SIG-M5 treated with dmso at 0.1 percent for 504 hours (cell line): ENCODE measurements around the gene NPTXR.

Source experiments
- DNase-seq: peaks from one replicate; lab custom pipeline; 2025; ENCODE audit not compliant: unreplicated experiment; lab: John Stamatoyannopoulos, UW

The NPTXR gene

DNA sequence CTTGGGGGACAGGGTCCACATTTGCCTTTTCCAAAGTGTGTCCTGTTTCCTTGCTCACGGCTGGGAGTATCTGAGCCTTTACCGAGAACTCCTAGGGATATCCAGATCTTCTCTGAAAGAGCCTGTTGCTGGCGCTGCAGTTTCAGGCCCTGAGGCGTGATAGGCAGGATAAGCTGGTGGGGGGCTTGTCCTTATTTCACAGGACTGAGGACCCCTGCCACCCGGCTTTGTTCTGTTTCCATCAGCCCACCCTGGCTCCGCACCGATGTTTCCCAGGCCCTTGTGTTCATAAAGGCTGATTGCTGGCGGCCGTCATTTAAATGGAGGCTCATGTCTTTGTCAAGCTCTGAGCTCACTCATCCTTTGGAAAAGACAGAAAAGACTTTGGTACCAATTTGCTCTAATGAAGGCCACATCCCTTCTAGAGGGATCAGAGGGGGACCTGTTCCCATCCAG, 9.4 kb upstream of the NPTXR start:
- DNase-seq: no peak

DNA sequence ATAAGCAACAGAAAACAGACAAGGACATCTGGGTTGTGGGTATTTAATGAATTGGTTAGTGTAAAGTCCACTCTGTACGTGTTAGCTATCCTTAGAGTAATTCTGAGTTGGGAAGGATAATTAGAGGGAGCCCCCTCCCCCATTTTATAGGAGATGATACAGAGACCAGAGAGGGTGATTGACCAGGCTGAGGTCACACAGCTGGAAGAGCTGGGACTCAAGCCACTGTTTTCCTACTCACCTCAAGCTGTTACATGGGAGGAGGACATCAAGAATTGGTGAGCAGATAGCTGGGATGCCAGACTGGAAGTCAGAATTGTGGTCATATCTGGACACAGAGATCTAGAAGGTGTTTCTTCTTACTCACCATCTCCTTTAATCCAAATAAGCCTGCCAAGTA, 8.7 kb upstream of the NPTXR start:
- DNase-seq: no peak

DNA sequence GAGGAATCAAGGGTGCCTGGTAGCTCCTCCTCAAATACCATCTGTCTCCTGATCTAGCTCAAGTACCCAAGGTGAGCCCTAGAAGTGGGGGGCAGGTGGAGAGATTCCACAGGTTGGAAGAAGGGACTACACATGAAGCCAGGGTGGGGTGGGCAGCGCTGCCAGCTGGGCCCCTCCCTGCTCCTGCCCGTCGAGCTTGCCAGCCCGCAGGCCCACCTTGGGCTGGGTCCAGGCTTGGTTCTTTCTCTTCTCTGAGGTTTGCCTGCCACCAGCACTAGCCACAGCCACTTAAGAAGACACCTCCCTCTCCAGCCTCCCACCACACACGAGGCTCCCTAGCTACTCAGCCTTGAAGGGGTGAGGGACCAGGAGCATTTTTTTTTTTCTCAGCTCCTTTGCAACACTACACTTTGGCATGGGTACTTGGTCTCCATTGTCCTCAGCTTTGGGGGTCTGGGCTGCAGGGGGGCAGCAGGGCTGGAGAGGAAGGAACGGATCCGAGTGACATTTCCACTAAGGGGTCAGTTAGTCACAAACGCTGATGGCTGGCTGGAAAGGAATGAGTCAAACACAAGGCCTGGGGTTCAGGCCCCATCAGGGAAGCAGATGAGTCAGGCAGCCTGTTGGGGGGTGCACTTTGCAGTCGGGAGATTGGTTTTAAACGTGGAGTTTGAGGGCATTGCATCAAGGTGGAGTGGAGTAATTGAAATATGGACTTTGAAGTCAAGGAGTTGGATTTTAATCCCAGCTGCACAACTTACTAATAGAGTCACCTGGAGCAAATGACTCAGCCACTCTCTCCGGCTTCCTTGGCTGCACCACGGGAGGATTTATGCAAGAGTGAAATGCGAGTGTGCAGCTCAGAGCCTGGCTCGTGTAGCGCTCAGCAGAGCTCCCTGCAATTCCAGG, 7.4 kb upstream of the NPTXR start:
- DNase-seq: no peak

DNA sequence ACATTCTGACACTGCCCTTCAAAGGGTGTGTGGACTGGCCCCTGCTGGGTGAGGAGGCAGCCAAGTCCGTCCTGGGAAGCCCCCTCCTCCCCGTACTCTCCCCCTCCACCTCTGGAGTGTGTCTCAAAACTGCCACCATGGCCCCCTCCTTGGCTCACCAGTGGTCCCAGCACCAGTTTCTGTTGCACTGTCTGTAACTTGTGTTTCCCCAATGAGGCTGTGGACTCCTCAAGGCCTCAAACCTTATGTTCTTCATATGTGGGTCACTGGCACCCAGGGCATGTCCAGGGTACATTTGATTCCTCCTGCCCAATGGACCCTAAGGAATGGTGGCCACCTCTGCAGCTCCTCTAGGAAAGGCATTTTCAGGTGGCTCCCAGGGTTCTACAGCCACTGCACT, 6.6 kb upstream of the NPTXR start:
- no peak for DNase-seq

DNA sequence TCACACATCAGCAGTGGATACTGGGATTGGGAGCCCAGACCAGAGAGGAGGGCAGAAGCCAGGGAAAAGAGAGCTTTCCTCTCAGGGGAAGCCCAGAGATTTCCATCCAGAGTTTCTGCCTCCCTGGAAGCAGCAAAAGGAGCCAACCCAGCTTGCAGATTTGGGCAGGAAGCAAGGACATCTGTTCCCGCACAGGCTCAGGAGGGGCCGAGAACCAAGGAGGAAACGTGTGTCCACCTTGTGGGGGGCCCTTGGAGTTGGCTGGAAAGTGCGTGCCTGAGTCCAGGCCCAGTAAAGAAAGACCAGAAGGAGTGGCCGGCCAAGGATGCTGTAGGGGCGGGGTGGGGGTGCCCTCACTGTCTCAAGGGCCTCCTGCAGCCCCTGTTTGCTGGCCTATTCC, 6.0 kb upstream of the NPTXR start:
- DNase-seq: no peak

DNA sequence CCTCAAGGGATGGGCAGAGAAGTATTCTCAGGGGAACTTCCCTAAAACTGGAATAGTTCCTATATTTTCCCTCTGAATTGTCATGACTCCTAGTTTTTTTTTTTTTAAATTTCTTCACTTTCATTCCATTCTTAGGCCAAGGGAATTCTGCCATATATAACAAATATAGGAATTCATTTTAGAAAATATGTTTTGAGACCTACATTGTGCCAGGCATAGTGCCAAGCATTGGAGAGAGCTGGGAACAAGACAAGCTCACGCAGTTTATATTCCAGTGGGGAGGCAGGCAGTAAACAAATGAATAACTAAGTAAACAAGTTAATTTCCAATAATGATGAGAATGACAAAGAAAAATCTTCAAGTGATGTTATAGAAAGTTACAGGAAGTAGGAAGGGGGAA, 2.6 kb upstream of the NPTXR start:
- DNase-seq: no peak

DNA sequence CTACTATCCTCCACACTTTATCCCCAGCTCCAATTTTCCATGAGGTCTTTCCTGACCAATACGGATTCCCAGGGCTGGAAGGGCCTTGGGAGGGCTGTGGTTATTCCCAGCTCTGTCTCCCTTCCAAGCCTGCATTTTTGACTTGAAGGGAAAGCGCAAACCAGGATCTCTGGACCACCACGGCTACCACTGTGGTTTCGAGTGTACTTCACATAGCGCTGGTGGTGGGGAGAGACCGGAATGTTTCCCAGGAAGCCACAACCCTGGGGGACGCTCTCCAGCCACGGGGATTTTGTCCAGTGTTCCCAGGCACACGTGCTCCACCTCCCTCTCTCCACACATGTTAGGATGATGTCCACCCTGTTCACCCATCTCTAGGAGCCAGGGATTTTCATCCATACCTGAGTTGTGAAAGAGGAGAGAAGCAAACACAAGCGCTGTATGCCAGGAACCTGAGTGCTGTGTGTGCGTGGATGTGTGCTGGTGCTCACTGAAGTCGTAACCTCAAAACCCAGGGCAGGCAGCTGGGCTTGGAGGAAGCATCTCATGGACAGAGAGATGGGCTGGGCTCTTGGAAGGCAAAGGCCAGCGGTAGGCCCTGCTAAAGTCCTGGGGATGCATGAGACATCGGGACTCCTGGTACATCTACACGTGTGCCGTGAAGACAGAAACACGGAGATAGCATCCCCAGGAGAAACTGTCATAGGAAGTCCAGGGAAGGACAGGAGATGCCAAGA, 1.3 kb upstream of the NPTXR start:
- no peak for DNase-seq

DNA sequence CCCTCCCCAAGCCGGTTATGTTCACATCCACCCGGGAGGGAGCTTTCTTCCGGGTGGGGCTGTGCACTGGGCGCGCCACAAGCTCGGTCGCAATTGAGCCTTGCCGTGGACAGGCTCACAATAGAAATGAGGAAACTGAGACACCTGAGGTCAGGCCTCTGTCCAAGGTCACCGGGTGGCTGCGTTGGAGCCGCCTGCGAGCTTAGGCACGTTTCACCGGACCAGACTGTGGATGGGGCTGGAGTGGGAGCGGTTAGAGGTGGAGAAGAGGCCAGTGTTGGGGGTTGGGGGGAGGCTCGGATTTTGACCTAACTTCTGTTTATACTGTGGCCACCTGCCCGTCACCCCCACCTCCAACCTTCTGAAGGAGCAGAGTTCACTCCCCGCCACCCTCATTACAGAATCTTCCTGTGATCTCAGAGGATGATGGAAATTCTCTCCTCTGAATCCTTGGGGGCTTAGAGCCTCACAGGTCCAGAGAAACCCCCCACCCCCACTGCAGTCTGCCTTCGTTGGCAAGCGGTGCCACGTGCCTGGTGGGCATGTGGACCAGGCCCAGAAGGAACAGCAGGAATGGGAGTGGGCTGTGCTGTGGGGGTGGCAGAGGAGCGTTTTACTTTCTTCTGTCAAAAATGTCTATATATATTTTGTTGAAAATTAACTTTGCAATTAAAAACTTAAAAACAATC, 631 bp upstream of the NPTXR start:
- no peak for DNase-seq

DNA sequence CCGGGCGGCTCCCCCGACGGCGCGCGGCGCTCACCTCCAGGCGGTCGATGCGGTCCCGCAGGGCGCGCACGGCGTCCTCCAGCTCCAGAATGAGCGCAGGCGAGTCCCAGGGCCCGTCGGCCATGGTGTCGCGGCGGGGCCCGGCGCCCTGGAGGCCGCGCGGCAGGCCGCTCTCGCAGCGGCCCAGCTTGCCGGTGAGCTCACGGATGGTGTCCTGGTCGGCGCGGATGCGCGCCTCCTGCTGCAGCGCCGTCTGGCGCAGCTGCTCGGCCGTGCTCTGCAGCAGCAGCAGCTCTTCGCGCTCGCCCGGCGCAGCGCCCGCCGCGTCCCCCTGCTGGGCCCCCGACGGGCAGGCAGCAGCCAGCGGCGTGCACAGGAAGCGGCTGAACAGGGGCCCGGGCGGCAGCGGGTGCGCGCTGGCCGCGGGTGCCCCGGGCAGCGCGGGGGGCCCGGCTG, 599 bp downstream of the NPTXR start:
- DNase-seq: peak; percentile 38

DNA sequence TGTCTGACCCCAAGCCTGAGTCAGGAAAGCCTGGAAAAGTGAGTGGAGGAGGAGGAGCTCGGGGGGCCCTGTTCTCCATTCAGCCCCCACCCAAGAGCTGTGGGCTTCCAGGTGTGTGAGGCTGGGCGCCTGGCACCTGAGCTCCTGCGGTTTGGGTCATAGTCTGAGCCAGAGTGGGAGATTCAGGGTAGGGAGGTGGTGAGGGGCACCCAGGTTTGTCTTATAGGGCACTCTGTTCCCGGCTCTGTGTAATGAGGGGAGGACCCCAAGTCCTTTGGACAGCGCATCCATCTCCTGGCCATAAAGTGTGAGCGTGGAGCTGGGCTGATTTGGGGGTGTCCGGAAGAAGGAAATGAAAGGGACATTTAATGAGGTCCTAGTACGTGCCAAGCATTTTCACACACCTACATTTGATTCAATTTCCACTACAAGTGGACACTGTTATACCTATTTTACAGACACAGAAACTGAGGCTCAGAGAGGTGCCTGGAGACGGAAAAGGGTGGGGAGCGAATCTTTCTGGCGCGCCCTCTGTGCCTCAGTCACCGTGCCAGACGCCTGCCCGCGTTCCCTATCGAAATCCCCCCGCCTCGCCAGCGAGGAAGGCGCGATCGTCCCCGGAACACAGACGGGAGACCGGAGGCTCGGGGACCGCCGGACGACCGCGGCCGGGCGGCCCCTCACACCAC, 1.2 kb downstream of the NPTXR start:
- DNase-seq: no peak

DNA sequence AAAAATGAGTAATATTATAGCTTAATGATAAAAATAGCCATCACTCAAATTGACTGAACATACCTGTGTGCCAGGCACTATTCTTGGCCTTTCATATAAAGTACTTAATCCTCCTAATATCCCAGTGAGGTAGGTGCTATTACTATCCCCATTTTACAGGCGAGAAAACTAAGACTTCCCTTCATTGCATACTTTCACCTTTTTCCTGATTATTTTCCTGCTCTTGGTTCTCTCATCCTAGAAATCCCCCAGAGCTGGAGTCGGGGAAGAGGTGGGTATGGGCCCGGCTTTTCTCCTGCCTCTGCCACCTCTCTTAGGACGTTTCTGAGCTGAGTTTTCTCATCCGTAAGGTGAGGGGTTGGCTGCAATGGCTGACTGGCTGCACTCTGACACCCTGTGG, 2.2 kb downstream of the NPTXR start:
- no peak for DNase-seq

DNA sequence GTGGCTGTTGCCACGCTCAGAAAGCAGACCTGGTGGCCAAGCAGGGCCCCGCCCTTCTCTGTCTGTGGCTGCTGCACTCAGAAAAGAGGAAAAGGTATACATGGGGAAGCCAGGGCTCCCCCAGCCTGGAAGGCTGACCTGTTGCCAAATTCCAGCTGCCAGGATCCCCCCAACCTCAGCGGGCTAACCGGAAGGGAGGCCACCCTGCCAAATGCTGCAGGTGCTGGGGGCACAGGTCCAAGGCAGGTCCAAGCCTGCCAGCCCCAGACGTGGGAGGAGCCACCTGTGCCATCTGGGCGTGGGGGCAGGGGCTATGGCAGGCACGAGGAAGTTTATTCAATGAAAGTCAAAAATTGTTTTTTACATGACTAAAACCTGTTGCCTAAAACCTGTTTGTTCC, 2.6 kb downstream of the NPTXR start:
- DNase-seq: no peak

DNA sequence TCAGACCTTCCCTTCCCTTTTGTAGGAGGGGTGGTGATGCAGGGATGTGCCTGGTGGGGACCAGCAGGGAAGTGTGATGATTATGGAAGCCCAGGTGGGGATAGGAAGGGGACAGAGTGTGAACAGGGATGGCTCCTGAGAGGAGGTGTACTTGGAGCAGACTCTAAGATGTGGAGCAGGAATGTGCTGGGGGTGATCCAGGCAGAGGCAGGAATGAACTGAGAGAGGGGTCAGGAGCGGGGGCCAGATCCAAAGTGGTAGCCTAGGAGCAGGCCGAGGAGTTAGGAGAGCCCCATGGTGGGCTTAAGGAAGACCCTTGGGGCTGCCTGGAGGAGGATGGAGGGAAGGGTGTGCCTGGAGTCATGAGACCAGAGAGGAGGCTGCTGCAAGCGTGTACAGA, 3.7 kb downstream of the NPTXR start:
- DNase-seq: no peak

DNA sequence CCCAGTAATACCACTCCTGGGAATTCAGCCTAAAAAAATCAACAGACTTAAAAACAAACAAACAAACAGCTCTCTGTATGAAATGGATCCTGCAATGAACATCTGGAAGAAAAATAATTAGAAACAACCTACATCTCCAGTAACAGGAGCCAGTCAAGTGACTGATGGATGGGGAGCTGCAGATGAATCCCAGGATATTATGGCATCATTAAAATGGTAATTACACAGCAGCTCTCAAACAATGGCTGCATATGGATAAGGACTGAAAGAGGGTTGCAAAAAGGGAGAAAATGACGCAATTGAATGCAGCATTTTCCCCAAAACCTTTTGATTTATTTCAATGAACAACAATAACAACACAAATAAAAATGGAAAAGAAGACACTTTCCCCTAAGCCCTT, 4.1 kb downstream of the NPTXR start:
- no peak for DNase-seq

DNA sequence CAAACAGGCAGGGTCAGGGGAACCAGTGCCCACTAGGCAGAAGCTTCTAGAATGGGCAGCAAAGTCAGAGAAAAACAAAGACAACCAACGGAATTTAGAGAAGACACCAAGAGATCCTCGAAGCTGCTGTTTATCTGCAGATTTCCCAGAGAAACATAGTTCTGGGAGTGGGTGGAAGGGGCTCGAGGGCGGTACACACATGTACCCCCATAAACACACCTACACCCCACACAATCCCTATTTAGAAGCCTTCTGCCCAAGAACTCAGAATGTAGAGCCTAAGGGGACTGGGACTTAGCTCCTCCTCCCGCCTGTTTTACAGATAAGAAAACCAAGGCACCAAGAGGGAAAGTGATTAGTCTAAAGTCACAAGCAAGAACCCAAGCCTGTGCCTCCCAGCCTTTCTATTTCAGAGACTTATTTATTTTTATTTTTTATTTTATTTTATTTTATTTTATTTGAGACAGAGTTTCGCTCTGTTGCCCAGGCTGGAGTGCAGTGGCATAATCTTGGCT, 6.4 kb downstream of the NPTXR start:
- no peak for DNase-seq

DNA sequence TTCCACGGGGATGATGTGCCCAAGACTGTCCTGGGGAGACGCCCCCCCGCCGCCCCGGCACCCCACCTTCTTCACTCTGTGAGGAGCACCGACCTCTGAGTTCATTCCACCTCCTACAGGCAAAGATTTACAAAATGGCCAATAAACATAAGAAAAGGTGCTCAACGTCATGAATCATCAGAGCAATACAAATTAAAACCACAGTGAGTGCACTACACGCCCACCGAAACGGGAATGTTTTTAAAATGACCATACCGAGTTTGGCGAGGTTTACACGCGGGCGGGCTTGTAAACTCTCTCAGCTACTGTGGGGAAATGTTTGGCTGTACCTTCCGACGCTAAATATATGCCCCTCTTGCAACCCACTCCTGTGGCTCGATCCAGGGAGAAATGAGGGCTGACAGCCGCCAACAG, 7.9 kb downstream of the NPTXR start:
- no peak for DNase-seq

DNA sequence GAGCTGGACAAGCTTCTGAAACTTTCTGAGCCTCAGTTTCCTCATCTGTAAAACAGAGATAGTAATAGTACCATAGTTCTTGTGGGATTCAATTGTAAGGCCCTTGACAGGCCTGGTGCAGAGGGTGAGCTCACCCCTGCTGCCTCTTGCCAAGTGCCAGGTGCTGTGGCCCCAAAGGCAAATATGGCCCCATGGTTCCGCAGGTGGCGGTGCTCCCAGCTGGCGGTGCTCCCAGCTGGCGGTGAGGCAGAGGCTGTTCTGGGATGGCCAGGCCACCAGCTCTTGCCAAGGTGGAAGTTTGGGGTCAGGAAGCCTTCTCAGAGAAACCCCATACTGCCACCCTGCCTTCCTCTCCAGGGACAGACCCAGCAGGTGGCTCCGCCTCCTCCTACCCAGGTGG, 8.8 kb downstream of the NPTXR start:
- no peak for DNase-seq

DNA sequence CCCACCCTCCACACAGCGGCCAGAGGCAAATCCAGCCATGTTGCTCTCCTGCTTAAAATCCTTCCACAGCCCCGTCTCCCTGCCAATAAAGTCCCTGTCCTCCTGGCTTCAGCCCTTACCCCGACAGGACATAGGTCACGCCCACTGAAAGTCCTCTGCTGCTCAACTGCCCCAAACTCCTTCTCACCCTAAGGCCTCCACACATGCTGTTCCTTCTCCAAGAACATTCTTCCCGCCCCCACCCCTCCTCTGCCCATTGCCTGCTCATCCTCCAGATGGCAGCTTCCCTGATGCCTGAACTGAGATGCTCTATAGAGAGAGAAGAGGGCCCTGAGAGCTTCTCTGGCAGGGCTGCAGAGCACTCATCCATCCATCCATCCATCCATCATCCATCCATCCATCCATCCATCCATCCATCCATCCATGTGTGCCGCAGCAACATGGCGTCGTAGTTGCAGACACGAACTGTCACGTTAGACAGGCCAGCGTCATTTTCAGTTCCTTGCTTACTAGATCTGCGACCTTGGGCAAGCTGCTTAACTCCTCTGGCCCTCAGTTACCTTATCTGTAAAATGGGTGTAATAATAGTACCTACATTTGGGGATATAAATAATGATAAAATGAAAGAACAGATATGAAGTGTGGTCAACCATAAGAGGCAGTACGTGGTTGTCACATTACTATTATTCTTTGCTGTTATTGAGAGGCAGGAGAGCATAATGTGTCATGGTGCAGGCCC, 9.4 kb downstream of the NPTXR start:
- DNase-seq: no peak

DNA sequence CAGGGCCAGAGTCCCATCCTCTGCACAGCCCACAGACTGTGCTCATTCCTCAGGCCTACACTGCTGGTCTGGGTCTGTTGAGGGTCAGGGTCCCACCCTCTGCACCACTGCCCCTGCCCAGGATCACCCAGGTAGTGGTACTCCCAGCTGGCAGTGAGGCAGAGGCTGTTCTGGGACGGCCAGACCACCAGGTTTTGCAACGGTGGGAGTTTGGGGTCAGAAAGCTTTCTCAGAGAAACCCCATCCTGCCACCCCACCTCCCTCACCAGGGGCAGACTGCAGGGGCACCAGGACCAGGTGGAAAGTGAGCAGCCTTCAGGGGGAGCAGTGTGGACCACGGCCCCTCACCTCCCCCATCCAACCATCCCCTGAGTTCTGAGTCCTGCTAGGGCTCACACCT, 10.8 kb downstream of the NPTXR start:
- DNase-seq: no peak
